ENCODE data around the gene CLEC3B. TPM values are rescaled to one million over a fixed set of nuclear protein-coding genes. Genes with fewer than 3 reads are reported as not detected.
"Not testable (repeated sequence)": the region's sequence is repeated elsewhere in the genome, so short reads cannot be mapped to it uniquely, and the experiment has no call there.

CLEC3B gene
- polyA plus RNA-seq, 3 donors: 26.5 to 44.4 (median 27.2) TPM

- DNase-seq: no peak
Measured at GRCh38 chr3:45062697-45063070, 36.6 kb downstream of the CLEC3B start.

- peak; percentile 14 for DNase-seq
Measured at GRCh38 chr3:45064512-45065372, 38.6 kb downstream of the CLEC3B start.

GRCh38 chr3:45065373-45065720, 39.2 kb downstream of the CLEC3B start:
- DNase-seq: no peak

- no peak for DNase-seq
Measured at GRCh38 chr3:45066109-45066801, 40.2 kb downstream of the CLEC3B start.

- no peak for DNase-seq
Measured at GRCh38 chr3:45067486-45067885, 41.4 kb downstream of the CLEC3B start.

GRCh38 chr3:45067941-45068340, 41.8 kb downstream of the CLEC3B start:
- no peak for DNase-seq

- DNase-seq: no peak
Measured at GRCh38 chr3:45071075-45071474, 45.0 kb downstream of the CLEC3B start.

- DNase-seq: no peak
Measured at GRCh38 chr3:45075821-45076625, 49.9 kb downstream of the CLEC3B start.

- not testable (repeated sequence) for DNase-seq
Measured at GRCh38 chr3:45078256-45078655, 52.2 kb downstream of the CLEC3B start.

GRCh38 chr3:45078910-45079522, 52.9 kb downstream of the CLEC3B start:
- no peak for DNase-seq

GRCh38 chr3:45079715-45080114, 53.6 kb downstream of the CLEC3B start:
- DNase-seq: no peak

- DNase-seq: no peak
Measured at GRCh38 chr3:45080824-45081223, 54.7 kb downstream of the CLEC3B start.

GRCh38 chr3:45081506-45082141, 55.5 kb downstream of the CLEC3B start:
- DNase-seq: no peak

GRCh38 chr3:45082142-45082538, 56.0 kb downstream of the CLEC3B start:
- peak; percentile 30 for DNase-seq

GRCh38 chr3:45083023-45083422, 56.9 kb downstream of the CLEC3B start:
- DNase-seq: no peak

GRCh38 chr3:45084361-45084760, 58.3 kb downstream of the CLEC3B start:
- DNase-seq: no peak

- DNase-seq: no peak
Measured at GRCh38 chr3:45084820-45085816, 59.0 kb downstream of the CLEC3B start.
